GM10266 (cell line): ENCODE data around the gene UNC5C.

Experiments
- DNase-seq: peaks from one replicate; pipeline ENCODE4 v3.0.0; 2012; ENCODE audit errors: extremely low spot score
- TF ChIP-seq, protein P1 (sequence below): IDR thresholded peaks from 2 replicates; pipeline ENCODE4 v1.5.1; 2012; ENCODE audit warnings: mild to moderate bottlenecking, low read depth; ENCODE audit not compliant: control insufficient read depth, insufficient read depth; ENCODE audit errors: missing control alignments

UNC5C gene

GRCh38 chr4:95190751-95191436, 357.9 kb downstream of the UNC5C start:
- DNase-seq, result no peak
- TF ChIP-seq, protein P1, sequence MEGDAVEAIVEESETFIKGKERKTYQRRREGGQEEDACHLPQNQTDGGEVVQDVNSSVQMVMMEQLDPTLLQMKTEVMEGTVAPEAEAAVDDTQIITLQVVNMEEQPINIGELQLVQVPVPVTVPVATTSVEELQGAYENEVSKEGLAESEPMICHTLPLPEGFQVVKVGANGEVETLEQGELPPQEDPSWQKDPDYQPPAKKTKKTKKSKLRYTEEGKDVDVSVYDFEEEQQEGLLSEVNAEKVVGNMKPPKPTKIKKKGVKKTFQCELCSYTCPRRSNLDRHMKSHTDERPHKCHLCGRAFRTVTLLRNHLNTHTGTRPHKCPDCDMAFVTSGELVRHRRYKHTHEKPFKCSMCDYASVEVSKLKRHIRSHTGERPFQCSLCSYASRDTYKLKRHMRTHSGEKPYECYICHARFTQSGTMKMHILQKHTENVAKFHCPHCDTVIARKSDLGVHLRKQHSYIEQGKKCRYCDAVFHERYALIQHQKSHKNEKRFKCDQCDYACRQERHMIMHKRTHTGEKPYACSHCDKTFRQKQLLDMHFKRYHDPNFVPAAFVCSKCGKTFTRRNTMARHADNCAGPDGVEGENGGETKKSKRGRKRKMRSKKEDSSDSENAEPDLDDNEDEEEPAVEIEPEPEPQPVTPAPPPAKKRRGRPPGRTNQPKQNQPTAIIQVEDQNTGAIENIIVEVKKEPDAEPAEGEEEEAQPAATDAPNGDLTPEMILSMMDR, result no peak

DNA sequence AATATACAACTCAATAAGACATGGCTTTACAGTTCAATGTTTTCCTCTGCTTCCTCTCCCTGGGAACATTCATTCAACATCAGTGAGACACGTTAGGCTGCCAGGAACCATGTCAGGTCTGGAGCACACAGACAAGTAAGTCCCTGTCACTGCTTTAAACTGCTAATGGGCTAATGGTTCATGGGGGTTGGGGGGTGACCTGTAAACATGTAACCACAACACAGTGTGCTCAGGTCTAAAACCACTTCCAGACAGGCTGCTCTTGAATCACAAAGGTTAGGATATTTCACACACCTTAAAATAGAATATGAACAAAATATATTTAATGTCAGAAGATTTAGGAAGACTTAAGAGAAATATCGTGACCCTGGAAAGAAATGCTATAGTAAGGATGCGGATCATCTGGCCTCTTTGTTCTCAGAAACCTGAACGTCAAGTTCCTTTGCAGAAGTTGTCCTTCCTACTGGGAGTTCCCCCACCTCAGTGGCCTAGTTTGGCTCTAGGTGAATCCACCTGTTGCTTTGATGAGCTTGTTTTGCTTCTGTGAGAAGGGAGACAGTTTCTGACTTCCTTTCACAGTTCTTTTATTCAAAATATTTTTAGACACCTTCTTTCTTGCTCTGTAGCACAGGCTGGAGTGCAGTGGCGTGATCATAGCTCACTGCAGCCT, 359.9 kb downstream of the UNC5C start:
- TF ChIP-seq, protein P1, result no peak
- no peak for DNase-seq

DNA sequence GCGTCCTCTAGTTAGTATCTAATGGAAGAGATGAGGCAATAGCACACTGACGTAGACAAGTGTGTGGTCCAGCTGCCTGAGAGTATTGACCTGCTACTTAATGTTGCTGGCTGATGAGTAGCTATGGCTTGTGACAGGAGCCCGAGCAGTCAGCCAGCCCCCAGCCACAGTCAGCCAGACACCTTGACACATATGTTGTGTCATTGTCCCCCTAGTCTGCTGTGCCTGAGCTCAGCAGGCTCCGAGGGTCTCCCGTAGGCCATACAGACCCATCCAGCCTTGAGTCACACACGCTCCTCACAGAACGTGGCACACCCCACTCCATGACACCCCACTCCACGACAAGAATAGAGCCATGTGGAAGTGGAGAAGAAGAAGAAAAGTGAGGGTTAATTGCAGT, 362.1 kb downstream of the UNC5C start:
- no peak for DNase-seq
- TF ChIP-seq, protein P1, result no peak

DNA sequence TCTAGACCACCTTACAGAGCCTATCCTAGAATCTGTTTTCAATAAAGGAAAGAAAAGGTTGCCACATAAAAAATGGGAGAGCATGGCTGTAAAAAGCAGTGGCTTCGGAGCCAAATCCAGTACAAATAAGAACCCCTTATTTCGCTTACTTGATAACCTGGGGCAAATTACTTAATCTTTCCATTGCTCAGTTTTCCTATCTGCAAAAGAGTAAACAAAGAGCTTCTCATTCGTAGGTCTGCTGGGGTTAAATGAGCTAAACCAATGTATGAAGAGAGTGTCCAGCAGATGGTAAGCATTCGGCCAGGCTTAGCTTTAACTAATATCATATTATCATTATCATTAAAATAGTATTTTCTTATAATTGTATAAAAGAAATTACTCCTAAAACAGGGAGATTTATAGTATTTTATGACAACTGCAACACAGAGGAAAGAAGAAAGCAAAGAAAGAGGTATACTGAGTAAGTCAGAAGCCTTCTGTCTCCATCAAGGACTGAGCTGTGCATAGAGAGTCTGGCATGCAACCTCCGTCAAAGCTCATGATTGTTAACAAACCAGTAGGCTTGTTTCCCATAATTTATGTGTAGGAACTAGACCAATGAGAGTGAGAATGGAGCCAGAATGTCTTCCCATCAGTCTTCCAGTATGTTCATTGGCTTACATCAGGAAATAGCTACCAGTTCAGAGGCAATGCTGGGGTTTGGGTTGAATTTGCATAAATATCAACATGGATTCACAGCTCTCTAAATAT, 364.9 kb downstream of the UNC5C start:
- TF ChIP-seq, protein P1, result no peak
- no peak for DNase-seq

- DNase-seq, result no peak
- TF ChIP-seq, protein P1, result no peak
These were observed 366.8 kb downstream of the UNC5C start for GRCh38 chr4:95181996-95182306.

GRCh38 chr4:95181243-95181995, 367.4 kb downstream of the UNC5C start:
- TF ChIP-seq, protein P1, result no peak
- DNase-seq, result no peak
